Vagina (tissue), 2 donors: ENCODE data around the gene TOX2. TPM values are rescaled to one million over a fixed set of nuclear protein-coding genes. Genes with fewer than 3 reads are reported as not detected.
A peak's percentile ranks its signal among the peaks of the same experiment; 100 is the strongest.

Experiments used
- DNase-seq, 2 donors: peaks; one replicate each; pipeline ENCODE4 v3.0.0-alpha.2; 2017; ENCODE audit errors: extremely low spot score in 2 of 2
- H3K27ac ChIP-seq: fragments of 200-600 bp; sonication (generic); one replicate; pipeline ENCODE4 v1.5.1; 2019
- H3K27me3 ChIP-seq: fragments of 200-600 bp; sonication (generic); one replicate; pipeline ENCODE4 v1.5.1; 2019
- H3K36me3 ChIP-seq, 2 donors: fragments of 200-600 bp; sonication (generic); one replicate each; pipeline ENCODE4 v1.5.1; 2017 to 2019
- H3K4me1 ChIP-seq: fragments of 200-600 bp; sonication (generic); one replicate; pipeline ENCODE4 v1.5.1; 2019
- H3K4me3 ChIP-seq, 2 donors: fragments of 200-600 bp; sonication (generic); 1 replicate in 1 of 2; 2 replicates in 1 of 2; pipeline ENCODE4 v1.5.1; 2016 to 2019
- H3K9me3 ChIP-seq: fragments of 200-600 bp; sonication (generic); one replicate; pipeline ENCODE4 v1.5.1; 2019
- POLR2A ChIP-seq, 2 donors: fragments of 450-650 bp; IDR thresholded peaks; one replicate each; pipeline ENCODE4 v1.6.1; 2017; ENCODE audit warnings: antibody characterized with exemption in 2 of 2, mild to moderate bottlenecking in 2 of 2, moderate library complexity in 2 of 2
- POLR2AphosphoS5 ChIP-seq, 2 donors: sonication (generic); formaldehyde crosslinking; IDR thresholded peaks; one replicate each; pipeline ENCODE4 v1.9.0; 2017; ENCODE audit warnings: antibody characterized with exemption in 2 of 2, mild to moderate bottlenecking in 2 of 2, low read depth in 1 of 2; ENCODE audit not compliant: insufficient read depth in 1 of 2
- intact Hi-C: fragments of 100-400 bp; cut with DNase I; formaldehyde crosslinking; loops from one replicate; pipeline ENCODE4 v1.15.1; 2023
- total RNA-seq: library from RNA; depleted of rRNA; stranded (reverse); fragments of >200 nt; gene quantifications from one replicate; pipeline ENCODE4 v1.2.3, GENCODE V29; 2016
- TF ChIP-seq, protein P1 (sequence below), 3 experiments: fragments of 450-650 bp in 2 of 3; fragments of 200-600 bp in 1 of 3; sonication (generic) in 1 of 3; IDR thresholded peaks; one replicate each; pipeline ENCODE4 v1.5.1; 2017 to 2019; ENCODE audit warnings: antibody characterized with exemption in 3 of 3, mild to moderate bottlenecking in 2 of 3, moderate library complexity in 2 of 3

Gene TOX2
- total RNA-seq, 1 donor from 2014 or later = 5.2 TPM

DNA sequence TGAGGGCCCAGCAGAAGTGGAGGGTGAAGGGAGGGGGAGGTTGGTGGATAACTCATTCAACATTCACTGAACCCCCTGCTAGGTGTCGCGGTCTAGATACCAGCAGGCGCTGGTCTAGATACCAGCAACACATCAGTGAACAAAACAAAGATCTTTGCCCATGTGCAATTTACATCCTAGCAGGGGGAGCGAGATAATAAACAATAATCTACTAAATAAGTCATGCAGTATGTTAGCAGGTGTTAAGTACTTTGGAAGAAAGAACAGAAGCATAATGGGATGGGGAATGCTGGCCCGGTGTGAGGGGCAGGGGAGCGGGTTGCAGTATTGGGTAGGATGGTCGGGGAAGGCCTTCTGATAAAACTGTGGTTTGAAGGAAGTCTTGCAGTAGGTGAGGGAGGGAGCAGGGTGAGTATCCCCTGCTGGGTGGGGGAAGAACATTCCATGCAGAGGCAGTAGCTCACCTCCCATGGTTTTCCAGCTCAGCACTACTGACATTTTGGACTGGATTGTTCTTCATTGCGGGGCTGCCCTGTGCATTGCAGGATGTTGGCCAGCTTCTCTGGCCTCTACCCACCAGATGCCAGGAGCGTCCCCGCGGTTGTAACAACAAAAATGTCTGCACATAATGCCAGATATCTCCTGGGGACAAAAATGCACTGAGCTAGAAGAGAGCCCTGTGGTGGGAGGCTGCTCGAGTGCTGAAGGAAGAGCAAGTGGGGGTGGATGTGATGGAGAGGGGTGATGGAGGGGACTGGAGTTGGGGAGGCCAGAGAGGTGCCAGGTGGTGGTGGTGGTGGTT, 117.3 kb downstream of the TOX2 start:
- no peak for DNase-seq
- intact Hi-C loops = no loop called here
- H3K4me1 ChIP-seq = no peaks in the 10 kb centered on the region
- H3K27me3 ChIP-seq = no peaks in the 10 kb centered on the region
- no peak for TF ChIP-seq POLR2A (IDR thresholded peaks at IDR 0.05)
- TF ChIP-seq, protein P1, sequence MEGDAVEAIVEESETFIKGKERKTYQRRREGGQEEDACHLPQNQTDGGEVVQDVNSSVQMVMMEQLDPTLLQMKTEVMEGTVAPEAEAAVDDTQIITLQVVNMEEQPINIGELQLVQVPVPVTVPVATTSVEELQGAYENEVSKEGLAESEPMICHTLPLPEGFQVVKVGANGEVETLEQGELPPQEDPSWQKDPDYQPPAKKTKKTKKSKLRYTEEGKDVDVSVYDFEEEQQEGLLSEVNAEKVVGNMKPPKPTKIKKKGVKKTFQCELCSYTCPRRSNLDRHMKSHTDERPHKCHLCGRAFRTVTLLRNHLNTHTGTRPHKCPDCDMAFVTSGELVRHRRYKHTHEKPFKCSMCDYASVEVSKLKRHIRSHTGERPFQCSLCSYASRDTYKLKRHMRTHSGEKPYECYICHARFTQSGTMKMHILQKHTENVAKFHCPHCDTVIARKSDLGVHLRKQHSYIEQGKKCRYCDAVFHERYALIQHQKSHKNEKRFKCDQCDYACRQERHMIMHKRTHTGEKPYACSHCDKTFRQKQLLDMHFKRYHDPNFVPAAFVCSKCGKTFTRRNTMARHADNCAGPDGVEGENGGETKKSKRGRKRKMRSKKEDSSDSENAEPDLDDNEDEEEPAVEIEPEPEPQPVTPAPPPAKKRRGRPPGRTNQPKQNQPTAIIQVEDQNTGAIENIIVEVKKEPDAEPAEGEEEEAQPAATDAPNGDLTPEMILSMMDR (IDR thresholded peaks at IDR 0.05) = no peak
- TF ChIP-seq POLR2AphosphoS5 (IDR thresholded peaks at IDR 0.05; ENCODE audit: insufficient read depth in 1 of 2, low read depth in 1 of 2) = no peak
- no peaks in the 10 kb centered on the region for H3K9me3 ChIP-seq
- no peak overlapping the region for H3K27ac ChIP-seq
- H3K36me3 ChIP-seq = no peaks in the 10 kb centered on the region
- H3K4me3 ChIP-seq = no peak overlapping the region

DNA sequence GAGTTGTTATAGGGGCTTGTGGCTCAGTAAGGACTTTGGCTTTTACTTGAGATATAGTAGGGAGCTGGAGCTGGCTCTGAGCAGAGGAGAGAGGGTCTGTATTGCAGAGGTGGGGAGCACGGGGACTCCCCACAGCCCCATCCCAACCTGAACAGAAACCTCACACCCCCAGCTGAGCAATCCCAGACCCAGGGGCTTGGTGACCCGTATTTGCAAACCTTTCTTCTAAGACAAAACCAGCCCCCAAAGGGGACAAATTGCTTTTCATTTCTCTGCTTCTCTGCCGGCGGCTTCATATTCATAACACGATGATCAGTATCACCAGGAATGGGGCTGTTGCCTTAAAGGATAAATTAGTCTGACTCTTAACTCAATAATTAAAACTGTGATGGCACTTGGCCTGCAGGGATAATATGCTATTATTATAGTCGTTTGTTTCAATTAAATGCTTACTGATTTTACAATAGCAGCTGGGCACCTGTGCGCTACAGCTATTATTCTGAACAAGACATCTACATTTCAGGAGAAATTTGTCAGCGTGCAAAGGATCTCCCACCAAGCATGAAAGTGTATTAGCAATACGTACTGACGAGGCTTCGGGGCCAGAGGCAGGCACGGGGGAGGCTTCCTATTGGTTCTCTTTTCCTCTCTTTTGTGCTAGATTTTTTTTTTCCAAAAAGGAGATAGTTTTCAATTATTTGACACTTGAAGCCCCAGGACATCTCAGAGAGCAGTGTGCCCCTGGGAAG, 118.1 kb downstream of the TOX2 start:
- H3K9me3 ChIP-seq = no peaks in the 10 kb centered on the region
- no peaks in the 10 kb centered on the region for H3K4me1 ChIP-seq
- H3K27ac ChIP-seq = no peak overlapping the region
- TF ChIP-seq POLR2AphosphoS5 (IDR thresholded peaks at IDR 0.05; ENCODE audit: insufficient read depth in 1 of 2, low read depth in 1 of 2) (no peak), POLR2A (IDR thresholded peaks at IDR 0.05) (no peak)
- TF ChIP-seq, protein P1 (IDR thresholded peaks at IDR 0.05) = no peak
- intact Hi-C loops = no loop called here
- no peaks in the 10 kb centered on the region for H3K36me3 ChIP-seq
- H3K27me3 ChIP-seq = no peaks in the 10 kb centered on the region
- no peak overlapping the region for H3K4me3 ChIP-seq
- DNase-seq = no peak

DNA sequence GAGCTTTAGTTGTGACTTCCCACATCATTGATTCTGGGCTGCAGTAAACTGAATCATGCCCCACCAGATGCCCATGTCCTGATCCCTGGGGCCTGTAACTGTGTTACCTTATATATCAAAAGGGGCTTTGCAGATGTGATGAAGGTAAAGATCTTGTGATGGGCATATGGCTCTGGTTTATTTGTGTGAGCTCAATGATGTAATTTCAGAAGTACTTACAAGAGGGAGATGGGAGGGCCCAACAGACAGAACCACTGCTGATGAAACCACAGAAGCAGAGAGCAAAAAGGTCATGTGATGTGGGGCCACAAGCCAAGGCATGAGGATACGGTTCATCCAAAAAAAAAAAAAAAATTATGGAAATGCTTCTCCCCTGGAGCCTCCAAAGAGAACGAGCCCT, 118.7 kb downstream of the TOX2 start:
- H3K27ac ChIP-seq = no peak overlapping the region
- no peak for TF ChIP-seq POLR2AphosphoS5 (IDR thresholded peaks at IDR 0.05; ENCODE audit: insufficient read depth in 1 of 2, low read depth in 1 of 2)
- no peak for TF ChIP-seq POLR2A (IDR thresholded peaks at IDR 0.05)
- TF ChIP-seq, protein P1 (IDR thresholded peaks at IDR 0.05) = no peak
- no peaks in the 10 kb centered on the region for H3K4me1 ChIP-seq
- H3K9me3 ChIP-seq = no peaks in the 10 kb centered on the region
- no peaks in the 10 kb centered on the region for H3K27me3 ChIP-seq
- no peak overlapping the region for H3K4me3 ChIP-seq
- intact Hi-C loops = no loop called here
- no peaks in the 10 kb centered on the region for H3K36me3 ChIP-seq
- DNase-seq = no peak

DNA sequence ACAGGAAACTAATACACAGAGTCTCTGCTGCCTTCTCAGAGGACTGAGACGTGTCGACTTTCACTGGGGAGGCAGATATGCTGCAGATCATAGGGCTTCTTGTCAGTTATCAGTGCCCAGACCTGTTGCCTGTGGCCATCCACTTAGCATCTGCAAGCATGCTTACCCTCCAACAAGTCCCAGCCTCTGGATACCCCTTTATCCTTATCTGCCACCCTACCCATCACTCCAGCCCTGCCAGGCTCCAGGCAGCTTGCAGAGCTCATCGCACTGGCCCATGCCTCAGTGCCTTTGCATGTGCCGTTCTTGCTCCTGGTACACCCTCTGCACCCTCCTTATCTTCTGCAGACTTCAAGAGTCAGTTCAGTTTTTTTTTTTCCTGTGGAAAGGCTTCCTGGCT, 119.2 kb downstream of the TOX2 start:
- no peak for DNase-seq
- Histone ChIP-seq H3K27me3 (no peaks in the 10 kb centered on the region), H3K4me1 (no peaks in the 10 kb centered on the region), H3K27ac (no peak overlapping the region), H3K4me3 (no peak overlapping the region), H3K9me3 (no peaks in the 10 kb centered on the region), H3K36me3 (no peaks in the 10 kb centered on the region)
- intact Hi-C loops = no loop called here
- TF ChIP-seq, protein P1 (IDR thresholded peaks at IDR 0.05) = no peak
- no peak for TF ChIP-seq POLR2AphosphoS5 (IDR thresholded peaks at IDR 0.05; ENCODE audit: insufficient read depth in 1 of 2, low read depth in 1 of 2)
- TF ChIP-seq POLR2A (IDR thresholded peaks at IDR 0.05) = no peak

DNA sequence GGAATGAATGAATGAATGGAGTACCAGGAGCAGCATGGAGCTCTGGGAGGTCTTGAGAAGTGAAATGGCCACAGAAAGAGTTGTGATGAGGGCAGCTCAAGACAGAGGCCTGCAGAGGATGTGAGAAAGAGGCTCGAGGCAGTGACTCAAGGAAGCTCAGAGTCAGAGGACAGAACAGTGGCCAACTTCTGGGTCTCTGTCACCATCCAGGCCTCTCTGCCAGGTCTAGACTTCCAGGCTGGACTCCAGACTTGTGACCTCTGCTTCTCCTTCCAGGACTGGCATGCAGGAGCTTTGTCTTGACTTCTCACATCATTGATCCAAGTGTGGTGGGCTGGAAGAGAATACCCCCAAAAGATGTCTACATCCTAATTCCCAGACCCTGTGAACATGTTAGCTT, 119.8 kb downstream of the TOX2 start:
- peak in 1 of 2 donors; percentile 55 for DNase-seq
- H3K4me3 ChIP-seq = no peak overlapping the region
- H3K27me3 ChIP-seq = no peaks in the 10 kb centered on the region
- H3K4me1 ChIP-seq = no peaks in the 10 kb centered on the region
- TF ChIP-seq POLR2A (IDR thresholded peaks at IDR 0.05) = no peak
- TF ChIP-seq, protein P1 (IDR thresholded peaks at IDR 0.05) = no peak
- TF ChIP-seq POLR2AphosphoS5 (IDR thresholded peaks at IDR 0.05; ENCODE audit: insufficient read depth in 1 of 2, low read depth in 1 of 2) = no peak
- no peak overlapping the region for H3K27ac ChIP-seq
- H3K9me3 ChIP-seq = no peaks in the 10 kb centered on the region
- intact Hi-C loops = no loop called here
- no peaks in the 10 kb centered on the region for H3K36me3 ChIP-seq
